SU-DHL-6 (cell line): ENCODE measurements around the gene EXOC4.

Source experiments
- EZH2phosphoT487 ChIP-seq: fragments of 200-600 bp; sonication (generic), shearing (Covaris generic); conservative IDR thresholded peaks from 2 replicates; pipeline ENCODE4 v1.6.1; 2018; ENCODE audit warnings: mild to moderate bottlenecking, antibody characterized with exemption, low read length, moderate library complexity, mixed read lengths
- TF ChIP-seq, protein P1 (sequence below): fragments of 200-600 bp; sonication (generic); IDR thresholded peaks from one replicate; pipeline ENCODE4 v1.5.1; 2017; ENCODE audit warnings: antibody characterized with exemption, mild to moderate bottlenecking, low read length, moderate library complexity; ENCODE audit not compliant: insufficient read depth, poor library complexity, severe bottlenecking

- TF ChIP-seq, protein P1, sequence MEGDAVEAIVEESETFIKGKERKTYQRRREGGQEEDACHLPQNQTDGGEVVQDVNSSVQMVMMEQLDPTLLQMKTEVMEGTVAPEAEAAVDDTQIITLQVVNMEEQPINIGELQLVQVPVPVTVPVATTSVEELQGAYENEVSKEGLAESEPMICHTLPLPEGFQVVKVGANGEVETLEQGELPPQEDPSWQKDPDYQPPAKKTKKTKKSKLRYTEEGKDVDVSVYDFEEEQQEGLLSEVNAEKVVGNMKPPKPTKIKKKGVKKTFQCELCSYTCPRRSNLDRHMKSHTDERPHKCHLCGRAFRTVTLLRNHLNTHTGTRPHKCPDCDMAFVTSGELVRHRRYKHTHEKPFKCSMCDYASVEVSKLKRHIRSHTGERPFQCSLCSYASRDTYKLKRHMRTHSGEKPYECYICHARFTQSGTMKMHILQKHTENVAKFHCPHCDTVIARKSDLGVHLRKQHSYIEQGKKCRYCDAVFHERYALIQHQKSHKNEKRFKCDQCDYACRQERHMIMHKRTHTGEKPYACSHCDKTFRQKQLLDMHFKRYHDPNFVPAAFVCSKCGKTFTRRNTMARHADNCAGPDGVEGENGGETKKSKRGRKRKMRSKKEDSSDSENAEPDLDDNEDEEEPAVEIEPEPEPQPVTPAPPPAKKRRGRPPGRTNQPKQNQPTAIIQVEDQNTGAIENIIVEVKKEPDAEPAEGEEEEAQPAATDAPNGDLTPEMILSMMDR: no peak
- no peak for TF ChIP-seq EZH2phosphoT487
Observed at GRCh38 chr7:134065415-134065814, 812.5 kb downstream of the EXOC4 start.
